Keratinocyte (primary cell): ENCODE measurements around the gene DPYD. TPM values are rescaled to one million over a fixed set of nuclear protein-coding genes. Genes with fewer than 3 reads are reported as not detected.

Source experiments
- DNase-seq: peaks from one replicate; pipeline ENCODE4 v3.0.0-alpha.2; 2011; ENCODE audit warnings: low read depth, missing footprints, low spot score
- FAIRE-seq: peaks from 2 replicates; lab custom pipeline; 2011; peaks lifted over from hg19 to GRCh38; lab: Jason Lieb, UNC
- H2AFZ ChIP-seq: 2 replicates; pipeline ENCODE4 v1.6.0; 2012; ENCODE audit warnings: low read length, control low read depth, inconsistent platforms; ENCODE audit not compliant: control insufficient read depth
- H3K27ac ChIP-seq: 2 replicates; pipeline ENCODE4 v1.5.1; 2011; ENCODE audit warnings: low read length; ENCODE audit not compliant: control insufficient read depth, insufficient read depth
- H3K27me3 ChIP-seq: 3 replicates; pipeline ENCODE4 v1.6.0; 2011; ENCODE audit warnings: low read length; ENCODE audit not compliant: control insufficient read depth, insufficient read depth; ENCODE audit errors: extremely low read depth
- H3K36me3 ChIP-seq, 2 experiments: 2 replicates in 1 of 2; 3 replicates in 1 of 2; pipeline ENCODE4 v1.5.1; 2011; ENCODE audit warnings: low read length in 2 of 2, mild to moderate bottlenecking in 1 of 2; ENCODE audit not compliant: control insufficient read depth in 2 of 2, insufficient read depth in 2 of 2; ENCODE audit errors: extremely low read depth in 1 of 2
- H3K4me1 ChIP-seq: 3 replicates; pipeline ENCODE4 v1.5.1; 2011; ENCODE audit warnings: low read length; ENCODE audit not compliant: control insufficient read depth, insufficient read depth; ENCODE audit errors: extremely low read depth
- H3K4me2 ChIP-seq: 3 replicates; pipeline ENCODE4 v1.6.0; 2011; ENCODE audit warnings: low read depth, low read length; ENCODE audit not compliant: control insufficient read depth, insufficient read depth; ENCODE audit errors: extremely low read depth
- H3K4me3 ChIP-seq, 3 experiments: fragments of 200-600 bp in 1 of 3; sonication (generic) in 1 of 3; 2 replicates in 2 of 3; 3 replicates in 1 of 3; pipeline ENCODE4 v1.5.1; 2011 to 2016; ENCODE audit warnings: low read length in 3 of 3, mild to moderate bottlenecking in 3 of 3, control low read depth in 2 of 3, inconsistent platforms in 1 of 3, low read depth in 1 of 3, mixed read lengths in 1 of 3, mixed run types in 1 of 3, moderate library complexity in 1 of 3; ENCODE audit not compliant: control insufficient read depth in 2 of 3, insufficient read depth in 2 of 3; ENCODE audit errors: extremely low read depth in 1 of 3
- H3K79me2 ChIP-seq: 2 replicates; pipeline ENCODE4 v1.6.0; 2012; ENCODE audit warnings: low read length; ENCODE audit not compliant: control insufficient read depth, insufficient read depth
- H3K9ac ChIP-seq: 3 replicates; pipeline ENCODE4 v1.6.0; 2011; ENCODE audit warnings: low read length; ENCODE audit not compliant: control insufficient read depth, insufficient read depth; ENCODE audit errors: extremely low read depth
- H3K9me1 ChIP-seq: 3 replicates; pipeline ENCODE4 v1.6.0; 2011; ENCODE audit warnings: low read length; ENCODE audit not compliant: control insufficient read depth, insufficient read depth; ENCODE audit errors: extremely low read depth
- H3K9me3 ChIP-seq: 2 replicates; pipeline ENCODE4 v1.5.1; 2012; ENCODE audit warnings: low read depth, low read length; ENCODE audit not compliant: control insufficient read depth
- H4K20me1 ChIP-seq: 3 replicates; pipeline ENCODE4 v1.6.0; 2011; ENCODE audit warnings: low read length; ENCODE audit not compliant: control insufficient read depth, insufficient read depth; ENCODE audit errors: extremely low read depth
- CTCF ChIP-seq, 3 experiments: IDR thresholded peaks in 1 of 3; conservative IDR thresholded peaks in 1 of 3; optimal IDR thresholded peaks in 1 of 3; 2 replicates in 2 of 3; 3 replicates in 1 of 3; pipeline versions ENCODE3 to v1.5.1; 2011; ENCODE audit warnings: low read length in 3 of 3, mild to moderate bottlenecking in 3 of 3, moderate library complexity in 2 of 3, control low read depth in 1 of 3, inconsistent platforms in 1 of 3; ENCODE audit not compliant: insufficient read depth in 2 of 3; ENCODE audit errors: extremely low read depth in 1 of 3
- EZH2 ChIP-seq: IDR thresholded peaks from one replicate; pipeline ENCODE4 v1.6.1; 2012; ENCODE audit warnings: inconsistent platforms, mild to moderate bottlenecking, low read length, moderate library complexity
- dilution Hi-C: fragments of 300-500 bp; cut with MboI; formaldehyde crosslinking; loops from one replicate; pipeline ENCODE4 v1.7.0; 2020; ENCODE audit warnings: low sequenced_read_pairs; ENCODE audit not compliant: extremely low pct_ligation_motif_present
- polyA plus RNA-seq, 5 experiments: library from polyadenylated mRNA; depleted of rRNA in 3 of 5; stranded (reverse) in 3 of 5; stranded (forward) in 1 of 5; unstranded in 1 of 5; fragments of >200 nt; gene quantifications; 1 replicate in 1 of 5; 2 replicates in 3 of 5; 3 replicates in 1 of 5; pipeline versions ENCODE4 v1.2.1 to v1.2.3, GENCODE V29; 2011 to 2012; ENCODE audit warnings: missing spikeins in 2 of 5, low read depth in 1 of 5, low replicate concordance in 1 of 5

DPYD gene
- polyA plus RNA-seq, 1 donor (not counting 4 experiments of a cell fraction or from before 2014, with no cell fraction given): 1.9 TPM

GRCh38 chr1:97190326-97190725 is 730.5 kb downstream of the DPYD start:
- FAIRE-seq (peak; percentile 86), DNase-seq (no peak)
- no peak overlapping the region for H3K4me3 ChIP-seq
- no peaks in the 10 kb centered on the region for H3K9me1 ChIP-seq
- H3K9ac ChIP-seq: no peak overlapping the region
- no peaks in the 10 kb centered on the region for H3K27me3 ChIP-seq
- no peak overlapping the region for H3K4me2 ChIP-seq
- H3K27ac ChIP-seq: no peak overlapping the region
- dilution Hi-C loops: no loop called here
- H4K20me1 ChIP-seq: no peaks in the 10 kb centered on the region
- no peaks in the 10 kb centered on the region for H3K36me3 ChIP-seq
- peaks cover 12% of the 10 kb centered on the region for H3K4me1 ChIP-seq
- no peaks in the 10 kb centered on the region for H3K79me2 ChIP-seq
- no peaks in the 10 kb centered on the region for H3K9me3 ChIP-seq
- H2AFZ ChIP-seq: no peak overlapping the region
- TF ChIP-seq CTCF (optimal IDR thresholded peaks at IDR 0.05 in 1 of 3, IDR thresholded peaks at IDR 0.05 in 1 of 3, conservative IDR thresholded peaks at IDR 0.05 in 1 of 3; ENCODE audit: extremely low read depth in 1 of 3, insufficient read depth in 2 of 3, low read length in 3 of 3) (no peak), EZH2 (no peak)

- no peak overlapping the region for H3K4me3 ChIP-seq
- no peaks in the 10 kb centered on the region for H3K27me3 ChIP-seq
- no peaks in the 10 kb centered on the region for H3K9me1 ChIP-seq
- H3K9ac ChIP-seq: no peak overlapping the region
- no peaks in the 10 kb centered on the region for H3K79me2 ChIP-seq
- FAIRE-seq (no peak), DNase-seq (no peak)
- no peak for TF ChIP-seq EZH2
- no peak for TF ChIP-seq CTCF (optimal IDR thresholded peaks at IDR 0.05 in 1 of 3, IDR thresholded peaks at IDR 0.05 in 1 of 3, conservative IDR thresholded peaks at IDR 0.05 in 1 of 3; ENCODE audit: extremely low read depth in 1 of 3, insufficient read depth in 2 of 3, low read length in 3 of 3)
- H4K20me1 ChIP-seq: no peaks in the 10 kb centered on the region
- no peaks in the 10 kb centered on the region for H3K36me3 ChIP-seq
- no peak overlapping the region for H3K27ac ChIP-seq
- no peak overlapping the region for H2AFZ ChIP-seq
- no peak overlapping the region for H3K4me2 ChIP-seq
- H3K9me3 ChIP-seq: no peaks in the 10 kb centered on the region
- H3K4me1 ChIP-seq: peaks cover 7% of the 10 kb centered on the region
- dilution Hi-C loops: no loop called here
Measured at GRCh38 chr1:97186381-97186780, 734.5 kb downstream of the DPYD start.
